ENCODE results near the gene DLGAP1. TPM values are rescaled to one million over a fixed set of nuclear protein-coding genes. Genes with fewer than 3 reads are reported as not detected.
A peak's percentile ranks its signal among the peaks of the same experiment; 100 is the strongest.

DLGAP1 gene
- total and polyA plus RNA-seq, 5 donors from 2014 or later: 0.11 to 5.4 (median 0.68) TPM

- Mint-ChIP-seq H3K4me1 (no peaks in the 10 kb centered on the region), H3K27ac (no peak overlapping the region), H3K4me3 (no peak overlapping the region), H3K36me3 (no peaks in the 10 kb centered on the region), H3K27me3 (no peaks in the 10 kb centered on the region), H3K9me3 (peaks cover 0 to 8% (median 4%) of the 10 kb centered on the region in 7 donors)
- H3K9me3 ChIP-seq (ENCODE audit: control insufficient read depth in 2 of 2, low read length in 2 of 2): no peaks in the 10 kb centered on the region
- H3K36me3 ChIP-seq (ENCODE audit: control insufficient read depth, insufficient read depth, low read length): no peaks in the 10 kb centered on the region
- H3K27me3 ChIP-seq (ENCODE audit: control insufficient read depth, insufficient read depth, low read length): no peaks in the 10 kb centered on the region
- no peak overlapping the region for H3K4me3 ChIP-seq (ENCODE audit: low read depth, low read length)
- no peak for ATAC-seq (ENCODE audit: low read depth in 2 of 2)
- no peak for DNase-seq
- no peak overlapping the region for H3K27ac ChIP-seq (ENCODE audit: insufficient read depth, low read length, poor library complexity, severe bottlenecking)
- H3K4me1 ChIP-seq (ENCODE audit: control insufficient read depth, insufficient read depth, low read length, poor library complexity, severe bottlenecking): no peaks in the 10 kb centered on the region
These were observed 203.9 kb downstream of the DLGAP1 start for GRCh38 chr18:4251206-4251605.

- Mint-ChIP-seq H3K27me3 (no peaks in the 10 kb centered on the region), H3K9me3 (peaks cover 0 to 8% (median 4%) of the 10 kb centered on the region in 7 donors), H3K27ac (no peak overlapping the region), H3K4me3 (no peak overlapping the region), H3K4me1 (no peaks in the 10 kb centered on the region), H3K36me3 (no peaks in the 10 kb centered on the region)
- H3K27me3 ChIP-seq (ENCODE audit: control insufficient read depth, insufficient read depth, low read length): no peaks in the 10 kb centered on the region
- H3K4me3 ChIP-seq (ENCODE audit: low read depth, low read length): no peak overlapping the region
- H3K36me3 ChIP-seq (ENCODE audit: control insufficient read depth, insufficient read depth, low read length): no peaks in the 10 kb centered on the region
- no peak for ATAC-seq (ENCODE audit: low read depth in 2 of 2)
- no peaks in the 10 kb centered on the region for H3K4me1 ChIP-seq (ENCODE audit: control insufficient read depth, insufficient read depth, low read length, poor library complexity, severe bottlenecking)
- no peak for DNase-seq
- no peak overlapping the region for H3K27ac ChIP-seq (ENCODE audit: insufficient read depth, low read length, poor library complexity, severe bottlenecking)
- H3K9me3 ChIP-seq (ENCODE audit: control insufficient read depth in 2 of 2, low read length in 2 of 2): no peaks in the 10 kb centered on the region
These were observed 205.0 kb downstream of the DLGAP1 start for GRCh38 chr18:4250141-4250540.

- H3K9me3 ChIP-seq (ENCODE audit: control insufficient read depth in 2 of 2, low read length in 2 of 2): no peaks in the 10 kb centered on the region
- no peaks in the 10 kb centered on the region for H3K36me3 ChIP-seq (ENCODE audit: control insufficient read depth, insufficient read depth, low read length)
- ATAC-seq (ENCODE audit: low read depth in 2 of 2): no peak
- no peaks in the 10 kb centered on the region for H3K27me3 ChIP-seq (ENCODE audit: control insufficient read depth, insufficient read depth, low read length)
- H3K36me3 Mint-ChIP-seq: no peaks in the 10 kb centered on the region
- peak overlapping the region in 1 of 3 donors; percentile 1 for H3K27ac Mint-ChIP-seq
- H3K27ac ChIP-seq (ENCODE audit: insufficient read depth, low read length, poor library complexity, severe bottlenecking): no peak overlapping the region
- H3K4me1 Mint-ChIP-seq: no peaks in the 10 kb centered on the region
- no peaks in the 10 kb centered on the region for H3K4me1 ChIP-seq (ENCODE audit: control insufficient read depth, insufficient read depth, low read length, poor library complexity, severe bottlenecking)
- DNase-seq: no peak
- H3K4me3 ChIP-seq (ENCODE audit: low read depth, low read length): no peak overlapping the region
- peaks cover 0 to 6% (median 4%) of the 10 kb centered on the region in 7 donors for H3K9me3 Mint-ChIP-seq
- H3K27me3 Mint-ChIP-seq: no peaks in the 10 kb centered on the region
- H3K4me3 Mint-ChIP-seq: no peak overlapping the region
These were observed 206.4 kb downstream of the DLGAP1 start for GRCh38 chr18:4248686-4249085.

- Histone ChIP-seq H3K27ac (ENCODE audit: insufficient read depth, low read length, poor library complexity, severe bottlenecking) (no peak overlapping the region), H3K27me3 (ENCODE audit: control insufficient read depth, insufficient read depth, low read length) (no peaks in the 10 kb centered on the region), H3K4me1 (ENCODE audit: control insufficient read depth, insufficient read depth, low read length, poor library complexity, severe bottlenecking) (no peaks in the 10 kb centered on the region), H3K9me3 (ENCODE audit: control insufficient read depth in 2 of 2, low read length in 2 of 2) (no peaks in the 10 kb centered on the region), H3K4me3 (ENCODE audit: low read depth, low read length) (no peak overlapping the region), H3K36me3 (ENCODE audit: control insufficient read depth, insufficient read depth, low read length) (no peaks in the 10 kb centered on the region)
- no peak overlapping the region for H3K27ac Mint-ChIP-seq
- DNase-seq (no peak), ATAC-seq (ENCODE audit: low read depth in 2 of 2) (no peak)
- H3K4me3 Mint-ChIP-seq: no peak overlapping the region
- no peaks in the 10 kb centered on the region for H3K27me3 Mint-ChIP-seq
- no peaks in the 10 kb centered on the region for H3K4me1 Mint-ChIP-seq
- H3K9me3 Mint-ChIP-seq: peaks cover 0 to 9% (median 5%) of the 10 kb centered on the region in 7 donors
- no peaks in the 10 kb centered on the region for H3K36me3 Mint-ChIP-seq
These were observed 208.7 kb downstream of the DLGAP1 start for GRCh38 chr18:4246374-4246773.

GRCh38 chr18:4245456-4245855, 209.7 kb downstream of the DLGAP1 start:
- DNase-seq (no peak), ATAC-seq (ENCODE audit: low read depth in 2 of 2) (no peak)
- Mint-ChIP-seq H3K4me1 (no peaks in the 10 kb centered on the region), H3K27ac (no peak overlapping the region), H3K9me3 (peaks cover 0 to 10% (median 5%) of the 10 kb centered on the region in 7 donors), H3K4me3 (no peak overlapping the region), H3K36me3 (no peaks in the 10 kb centered on the region), H3K27me3 (no peaks in the 10 kb centered on the region)
- Histone ChIP-seq H3K4me3 (ENCODE audit: low read depth, low read length) (no peak overlapping the region), H3K4me1 (ENCODE audit: control insufficient read depth, insufficient read depth, low read length, poor library complexity, severe bottlenecking) (no peaks in the 10 kb centered on the region), H3K9me3 (ENCODE audit: control insufficient read depth in 2 of 2, low read length in 2 of 2) (no peaks in the 10 kb centered on the region), H3K27ac (ENCODE audit: insufficient read depth, low read length, poor library complexity, severe bottlenecking) (no peak overlapping the region), H3K27me3 (ENCODE audit: control insufficient read depth, insufficient read depth, low read length) (no peaks in the 10 kb centered on the region), H3K36me3 (ENCODE audit: control insufficient read depth, insufficient read depth, low read length) (no peaks in the 10 kb centered on the region)

- ATAC-seq (ENCODE audit: low read depth in 2 of 2) (no peak), DNase-seq (no peak)
- H3K36me3 Mint-ChIP-seq: no peaks in the 10 kb centered on the region
- no peaks in the 10 kb centered on the region for H3K27me3 Mint-ChIP-seq
- Histone ChIP-seq H3K9me3 (ENCODE audit: control insufficient read depth in 2 of 2, low read length in 2 of 2) (no peaks in the 10 kb centered on the region), H3K36me3 (ENCODE audit: control insufficient read depth, insufficient read depth, low read length) (no peaks in the 10 kb centered on the region), H3K4me1 (ENCODE audit: control insufficient read depth, insufficient read depth, low read length, poor library complexity, severe bottlenecking) (no peaks in the 10 kb centered on the region), H3K27ac (ENCODE audit: insufficient read depth, low read length, poor library complexity, severe bottlenecking) (no peak overlapping the region), H3K4me3 (ENCODE audit: low read depth, low read length) (no peak overlapping the region), H3K27me3 (ENCODE audit: control insufficient read depth, insufficient read depth, low read length) (no peaks in the 10 kb centered on the region)
- peaks cover 0 to 10% (median 0%) of the 10 kb centered on the region in 7 donors for H3K9me3 Mint-ChIP-seq
- no peak overlapping the region for H3K4me3 Mint-ChIP-seq
- no peak overlapping the region for H3K27ac Mint-ChIP-seq
- no peaks in the 10 kb centered on the region for H3K4me1 Mint-ChIP-seq
These were observed 212.5 kb downstream of the DLGAP1 start for GRCh38 chr18:4242431-4243161.

GRCh38 chr18:4241090-4241617, 214.0 kb downstream of the DLGAP1 start:
- DNase-seq (no peak), ATAC-seq (ENCODE audit: low read depth in 2 of 2) (no peak)
- Histone ChIP-seq H3K4me1 (ENCODE audit: control insufficient read depth, insufficient read depth, low read length, poor library complexity, severe bottlenecking) (no peaks in the 10 kb centered on the region), H3K27ac (ENCODE audit: insufficient read depth, low read length, poor library complexity, severe bottlenecking) (no peak overlapping the region), H3K9me3 (ENCODE audit: control insufficient read depth in 2 of 2, low read length in 2 of 2) (no peaks in the 10 kb centered on the region), H3K27me3 (ENCODE audit: control insufficient read depth, insufficient read depth, low read length) (no peaks in the 10 kb centered on the region), H3K36me3 (ENCODE audit: control insufficient read depth, insufficient read depth, low read length) (no peaks in the 10 kb centered on the region), H3K4me3 (ENCODE audit: low read depth, low read length) (no peak overlapping the region)
- Mint-ChIP-seq H3K4me3 (no peak overlapping the region), H3K36me3 (no peaks in the 10 kb centered on the region), H3K27ac (no peak overlapping the region), H3K27me3 (no peaks in the 10 kb centered on the region), H3K4me1 (no peaks in the 10 kb centered on the region), H3K9me3 (peaks cover 0 to 10% (median 0%) of the 10 kb centered on the region in 7 donors)

GRCh38 chr18:4238966-4239365, 216.1 kb downstream of the DLGAP1 start:
- Histone ChIP-seq H3K27ac (ENCODE audit: insufficient read depth, low read length, poor library complexity, severe bottlenecking) (no peak overlapping the region), H3K36me3 (ENCODE audit: control insufficient read depth, insufficient read depth, low read length) (no peaks in the 10 kb centered on the region), H3K9me3 (ENCODE audit: control insufficient read depth in 2 of 2, low read length in 2 of 2) (no peaks in the 10 kb centered on the region), H3K4me3 (ENCODE audit: low read depth, low read length) (no peak overlapping the region), H3K27me3 (ENCODE audit: control insufficient read depth, insufficient read depth, low read length) (no peaks in the 10 kb centered on the region), H3K4me1 (ENCODE audit: control insufficient read depth, insufficient read depth, low read length, poor library complexity, severe bottlenecking) (no peaks in the 10 kb centered on the region)
- Mint-ChIP-seq H3K9me3 (peaks cover 0 to 7% (median 0%) of the 10 kb centered on the region in 7 donors), H3K4me1 (no peaks in the 10 kb centered on the region), H3K4me3 (no peak overlapping the region), H3K27ac (no peak overlapping the region), H3K27me3 (no peaks in the 10 kb centered on the region), H3K36me3 (no peaks in the 10 kb centered on the region)
- ATAC-seq (ENCODE audit: low read depth in 2 of 2) (no peak), DNase-seq (no peak)

Measured in CD4-positive, CD25-positive, alpha-beta regulatory T cell (primary cell).